ENCODE results near the gene GLOD4.
"Not testable (repeated sequence)": the region's sequence is repeated elsewhere in the genome, so short reads cannot be mapped to it uniquely, and the experiment has no call there.

Gene GLOD4

DNA sequence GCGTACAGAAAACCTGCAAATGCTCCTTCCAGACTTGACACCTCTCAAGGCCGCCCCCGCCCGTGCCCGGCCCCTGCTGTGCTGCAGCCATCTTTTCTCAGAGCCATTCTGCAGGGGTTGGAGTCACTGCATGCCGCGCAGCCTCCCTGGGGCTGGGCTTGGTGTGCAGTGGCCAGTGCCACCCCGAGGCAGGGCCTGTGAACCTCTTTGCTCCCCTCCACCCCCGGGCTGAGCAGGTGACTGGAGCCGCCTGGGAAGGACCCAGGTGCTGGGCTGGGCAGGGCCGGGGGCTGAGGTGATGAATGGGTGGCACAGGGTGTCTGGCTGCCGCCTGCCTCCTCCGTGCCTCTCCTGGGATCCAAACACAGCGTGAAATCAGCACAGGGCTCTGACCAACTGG, 20.4 kb upstream of the GLOD4 start:
- DNase-seq = no peak

DNA sequence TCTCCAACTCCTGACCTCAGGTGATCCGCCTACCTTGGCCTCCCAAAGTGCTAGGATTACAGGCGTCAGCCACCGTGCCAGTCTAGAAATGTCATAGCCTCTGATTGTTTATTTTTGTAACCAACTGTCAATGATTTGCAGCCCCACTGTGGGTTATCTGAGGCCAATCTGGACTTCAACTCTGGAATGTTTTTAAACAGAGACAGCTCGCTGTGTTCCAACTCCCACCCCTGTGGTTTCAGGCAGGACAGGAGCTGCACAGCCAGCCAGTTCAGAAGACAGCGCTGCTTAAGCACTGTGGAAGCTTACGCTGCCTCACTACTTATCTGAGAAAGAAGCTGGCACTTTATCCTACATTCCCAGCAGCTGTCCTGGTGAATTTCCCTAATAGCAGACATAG, 19.6 kb upstream of the GLOD4 start:
- DNase-seq = no peak

DNA sequence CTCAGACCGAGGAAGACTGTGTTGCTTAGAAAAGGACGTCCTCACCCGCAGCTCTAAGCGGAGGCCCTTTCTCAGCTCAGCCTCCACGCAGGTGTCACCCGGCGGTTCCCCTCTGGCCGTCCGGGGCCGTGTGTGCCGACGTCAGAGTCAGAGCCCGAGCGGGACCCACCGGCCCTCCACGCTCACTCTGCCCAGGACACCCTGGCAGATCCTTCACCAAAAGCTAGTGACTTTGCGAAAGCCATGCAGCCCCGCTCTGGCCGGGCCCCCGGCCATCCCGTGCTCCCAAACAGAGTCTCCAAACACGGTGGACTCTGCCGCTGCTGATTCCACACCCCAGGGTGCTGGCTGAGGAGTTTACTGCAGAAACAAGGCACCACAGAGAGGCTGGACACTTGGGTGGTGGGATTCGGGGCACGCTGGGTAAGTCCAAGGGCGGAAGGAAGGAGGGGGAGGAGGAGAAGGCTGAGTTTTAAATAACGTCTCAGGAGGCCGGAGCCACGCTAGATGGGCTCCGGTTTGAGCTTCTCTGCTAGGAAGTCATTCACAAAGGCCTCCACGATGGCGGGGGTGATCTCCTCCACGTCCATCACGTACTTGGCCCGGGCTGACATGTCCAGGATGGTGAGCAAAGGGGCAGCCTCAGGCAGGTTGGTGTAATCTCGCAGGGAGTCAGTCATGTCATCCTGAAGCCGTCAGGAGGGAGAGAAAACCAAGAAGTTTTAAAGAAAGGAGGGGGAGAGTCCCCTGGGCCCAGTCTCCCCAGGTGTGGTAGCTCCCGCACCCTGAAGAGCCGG, 18.6 kb upstream of the GLOD4 start:
- DNase-seq = no peak

DNA sequence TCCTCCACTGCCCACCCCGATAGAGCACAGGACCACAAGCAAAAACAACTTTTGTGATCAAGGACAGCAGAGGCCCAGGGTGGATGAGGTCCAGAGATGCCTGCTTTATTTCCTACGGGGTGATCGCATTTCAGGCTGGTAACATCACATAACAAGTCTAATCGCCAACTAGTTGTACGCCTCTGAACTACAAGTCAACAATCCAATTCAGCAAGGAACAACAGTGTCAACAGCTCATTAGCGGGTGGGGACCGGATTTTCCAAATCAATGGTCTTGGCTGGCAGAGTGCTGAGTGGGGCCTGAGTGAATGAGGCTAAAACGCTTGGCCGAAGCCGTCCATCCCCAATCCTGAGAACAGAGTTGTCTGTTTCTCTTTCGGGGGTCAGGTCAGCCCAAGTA, 17.2 kb upstream of the GLOD4 start:
- no peak for DNase-seq

DNA sequence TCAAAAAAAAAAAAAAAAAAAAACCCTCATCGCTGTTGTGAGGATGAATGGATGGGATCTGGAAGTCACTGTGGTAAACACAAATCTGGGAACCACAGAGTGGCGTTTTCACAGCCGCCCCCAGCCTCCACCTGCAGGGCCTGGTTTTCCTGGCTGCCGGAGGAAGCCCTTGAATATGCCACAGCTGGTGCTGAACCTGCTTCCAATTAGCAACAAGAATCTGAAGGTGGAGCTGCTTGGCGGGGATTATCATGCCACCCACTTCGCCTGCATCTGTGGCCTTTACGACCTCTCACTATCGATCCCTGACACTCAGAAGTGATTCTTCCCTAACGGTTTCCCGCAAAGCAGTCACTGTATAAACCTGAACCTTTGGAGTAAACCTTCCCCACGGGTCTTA, 16.2 kb upstream of the GLOD4 start:
- DNase-seq = no peak

DNA sequence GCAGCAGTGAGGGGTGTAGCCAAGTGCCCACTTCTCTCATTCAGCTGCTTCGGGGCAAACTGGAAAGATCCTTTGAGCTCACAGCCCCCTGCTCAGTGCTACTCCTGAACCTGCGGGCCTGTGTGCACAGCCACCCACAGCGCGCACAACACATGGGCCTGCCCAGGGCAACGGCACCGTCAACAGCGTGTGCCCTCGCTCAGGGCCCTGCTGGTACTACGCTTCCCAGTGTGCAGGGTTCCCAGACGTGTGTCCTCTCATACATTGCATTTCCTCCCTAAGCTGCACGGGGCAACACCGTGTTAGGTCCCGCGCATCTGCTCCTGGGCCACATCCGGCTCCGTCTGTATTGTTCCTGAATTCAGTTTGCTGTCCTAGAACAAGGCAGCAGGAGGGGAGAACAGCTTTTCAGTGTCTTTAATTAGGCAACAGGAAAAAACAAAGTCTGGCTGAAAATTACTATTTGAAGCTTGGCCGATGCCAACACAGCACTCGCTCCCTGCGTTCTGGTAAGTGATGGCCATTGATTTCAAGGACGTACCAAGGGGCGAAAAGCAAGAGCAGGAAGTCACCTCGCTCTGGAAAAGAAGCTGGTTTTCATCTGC, 15.3 kb upstream of the GLOD4 start:
- DNase-seq = no peak

DNA sequence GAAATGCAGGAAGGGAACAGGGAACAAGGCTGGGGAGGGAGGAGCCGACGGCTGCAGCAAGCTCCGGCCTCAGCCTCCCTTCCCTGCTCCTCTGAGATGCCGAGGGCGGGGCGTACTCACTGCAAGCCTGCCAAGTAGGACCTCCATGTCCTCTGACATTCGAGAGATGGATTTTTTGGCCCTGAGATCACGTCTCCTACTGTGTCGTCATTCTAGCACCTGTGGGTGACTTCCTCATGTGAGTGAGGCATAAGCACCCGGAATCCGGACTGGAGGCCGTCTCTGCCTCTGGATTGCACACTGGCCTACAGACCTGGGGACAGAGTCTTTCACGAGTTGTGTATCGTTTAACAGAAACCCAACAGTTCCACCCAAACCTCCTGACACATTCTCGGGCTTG, 14.5 kb upstream of the GLOD4 start:
- no peak for DNase-seq

DNA sequence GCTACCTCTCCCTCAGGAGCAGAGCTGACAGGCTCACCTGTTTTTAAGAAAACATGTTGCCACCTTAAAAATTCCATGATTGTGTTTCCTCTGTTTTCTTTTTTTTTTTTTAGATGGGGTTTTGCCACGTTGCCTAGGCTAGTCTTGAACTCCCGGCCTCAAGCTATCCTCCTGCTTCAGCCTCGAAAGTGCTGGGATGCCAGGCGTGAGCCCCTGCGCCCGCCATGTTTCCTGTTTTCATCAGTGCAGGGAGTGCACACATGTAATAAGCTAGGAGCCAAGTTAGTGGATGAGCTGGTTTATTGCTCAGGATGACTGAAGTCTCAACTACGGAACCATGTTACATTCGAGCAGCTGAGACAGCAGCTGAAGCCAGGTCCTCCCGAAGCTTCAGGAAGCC, 13.6 kb upstream of the GLOD4 start:
- DNase-seq = no peak

DNA sequence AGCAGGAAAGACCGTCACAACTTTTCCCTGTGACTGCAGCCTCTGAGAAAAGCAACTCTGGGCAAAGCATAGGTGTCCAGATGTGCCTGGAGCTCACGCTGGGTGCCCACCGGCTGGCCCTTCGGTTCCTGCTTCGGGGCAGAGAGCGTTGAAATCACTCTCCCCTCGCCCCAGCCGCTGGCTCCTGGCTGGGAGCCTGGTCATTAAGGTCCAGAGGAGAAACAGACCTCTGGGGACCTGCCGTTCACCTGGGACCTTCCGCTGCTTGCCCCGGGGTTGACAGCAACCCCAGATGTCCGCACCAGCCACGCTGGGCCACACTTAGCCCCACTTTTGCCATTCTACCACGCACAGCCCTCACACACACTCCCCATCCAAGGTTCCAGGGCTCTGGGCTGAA, 13.2 kb upstream of the GLOD4 start:
- no peak for DNase-seq

DNA sequence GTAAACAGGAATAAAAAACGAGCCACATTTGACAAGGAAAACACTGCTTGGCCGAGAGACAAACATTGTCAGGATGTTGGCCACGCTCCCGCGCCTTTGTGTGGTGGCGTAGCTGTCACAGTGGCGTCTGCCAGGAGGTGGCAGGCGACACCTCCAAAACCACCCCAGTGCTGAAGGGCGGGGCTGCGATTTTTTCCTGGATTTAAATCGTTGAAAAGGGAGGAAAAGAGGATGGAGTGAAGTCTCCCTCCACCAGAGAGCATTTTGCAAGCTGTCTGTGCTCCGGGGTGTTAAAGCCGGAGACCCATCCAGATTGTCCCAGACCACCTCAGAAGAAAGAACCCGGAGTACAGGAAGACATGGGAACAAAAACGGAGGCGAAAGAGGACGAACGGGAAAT, 12.8 kb upstream of the GLOD4 start:
- peak; percentile 35 for DNase-seq

DNA sequence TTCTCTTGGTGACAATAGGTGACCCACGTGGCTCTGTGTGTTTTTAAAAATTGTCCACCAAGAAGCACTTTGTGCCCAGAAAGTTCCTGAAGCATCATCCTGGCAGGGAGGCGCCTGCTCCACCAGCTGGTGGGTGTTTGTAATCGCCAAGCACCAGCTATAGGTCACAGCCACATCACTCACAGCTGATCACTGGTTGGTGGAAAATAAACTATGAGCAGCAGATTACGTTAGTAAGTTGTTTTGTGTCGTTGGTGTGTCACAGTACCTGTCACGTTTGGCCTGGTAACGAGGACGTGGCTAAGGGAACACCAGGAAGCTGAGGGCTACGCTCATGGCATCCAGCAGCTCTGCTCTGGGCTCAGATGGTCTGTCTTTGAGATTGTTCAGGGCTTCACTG, 10.2 kb upstream of the GLOD4 start:
- no peak for DNase-seq

DNA sequence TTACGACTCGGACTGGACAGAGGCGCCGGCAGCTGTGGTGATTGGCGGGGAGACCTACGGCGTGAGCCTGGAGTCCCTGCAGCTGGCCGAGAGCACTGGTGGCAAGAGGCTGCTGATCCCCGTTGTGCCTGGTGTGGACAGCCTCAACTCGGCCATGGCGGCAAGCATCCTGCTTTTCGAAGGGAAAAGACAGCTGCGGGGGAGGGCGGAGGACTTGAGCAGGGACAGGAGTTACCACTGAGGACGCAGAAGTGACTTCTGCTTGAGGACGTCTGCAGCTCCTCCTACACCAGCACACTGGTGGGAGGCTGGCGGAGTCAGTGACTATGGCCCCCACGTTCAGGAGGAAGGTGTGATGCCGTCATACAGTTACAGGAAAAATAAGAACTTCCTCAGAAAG, 9.7 kb upstream of the GLOD4 start:
- DNase-seq = no peak

DNA sequence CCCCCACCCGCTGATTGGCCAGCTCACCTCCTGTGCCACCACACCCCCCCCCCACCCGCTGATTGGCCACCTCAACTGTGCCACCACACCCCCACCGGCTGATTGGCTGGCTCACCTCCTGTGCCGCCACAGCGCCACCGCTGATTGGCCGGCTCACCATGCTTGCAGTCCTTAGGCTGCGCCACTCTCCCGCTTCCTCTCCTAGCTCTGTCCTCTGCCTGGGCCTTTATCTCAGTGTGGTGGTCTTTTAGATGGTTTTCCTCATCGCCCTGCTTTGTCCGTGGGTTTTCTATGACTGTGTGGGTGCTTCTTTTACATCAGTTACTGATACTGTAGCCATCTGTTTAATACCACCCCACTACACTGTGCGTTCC, 8.8 kb upstream of the GLOD4 start:
- not testable (repeated sequence) for DNase-seq

DNA sequence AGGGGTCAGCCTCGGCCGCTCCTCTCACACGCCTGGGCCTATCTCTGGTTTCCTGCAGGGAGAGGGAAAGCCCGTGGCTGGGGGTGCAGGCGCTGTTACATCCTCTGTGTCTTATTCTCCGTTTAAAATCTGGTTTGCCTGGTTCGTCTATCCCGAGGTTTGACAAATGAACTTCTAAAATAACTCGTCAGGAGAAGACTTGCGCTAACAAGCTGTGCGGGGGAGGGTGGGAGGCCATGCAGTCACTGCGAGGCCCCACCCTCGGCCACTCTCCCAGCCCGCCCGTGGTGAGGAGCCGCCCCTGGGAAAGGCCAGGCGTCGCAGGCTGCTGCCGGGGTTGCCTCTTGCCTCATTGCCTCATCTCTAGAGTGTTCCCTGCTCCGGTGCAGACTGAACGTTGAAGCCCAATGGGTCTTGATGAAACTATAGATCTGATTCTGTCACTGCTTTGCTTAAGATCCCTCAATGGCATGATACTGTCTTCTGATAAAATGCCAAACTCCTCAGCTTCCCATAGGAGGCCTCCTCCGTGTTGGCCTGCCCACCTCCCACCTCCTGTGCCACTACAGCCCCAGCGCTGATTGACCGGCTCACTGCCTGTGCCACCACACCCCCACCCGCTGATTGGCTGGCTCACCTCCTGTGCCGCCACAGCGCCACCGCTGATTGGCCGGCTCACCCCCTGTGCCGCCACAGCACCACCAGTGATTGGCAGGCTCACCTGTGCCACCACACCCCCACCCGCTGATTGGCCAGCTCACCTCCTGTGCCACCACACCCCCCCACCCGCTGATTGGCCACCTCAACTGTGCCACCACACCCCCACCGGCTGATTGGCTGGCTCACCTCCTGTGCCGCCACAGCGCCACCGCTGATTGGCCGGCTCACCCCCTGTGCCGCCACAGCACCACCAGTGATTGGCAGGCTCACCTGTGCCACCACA, 8.1 kb upstream of the GLOD4 start:
- not testable (repeated sequence) for DNase-seq

DNA sequence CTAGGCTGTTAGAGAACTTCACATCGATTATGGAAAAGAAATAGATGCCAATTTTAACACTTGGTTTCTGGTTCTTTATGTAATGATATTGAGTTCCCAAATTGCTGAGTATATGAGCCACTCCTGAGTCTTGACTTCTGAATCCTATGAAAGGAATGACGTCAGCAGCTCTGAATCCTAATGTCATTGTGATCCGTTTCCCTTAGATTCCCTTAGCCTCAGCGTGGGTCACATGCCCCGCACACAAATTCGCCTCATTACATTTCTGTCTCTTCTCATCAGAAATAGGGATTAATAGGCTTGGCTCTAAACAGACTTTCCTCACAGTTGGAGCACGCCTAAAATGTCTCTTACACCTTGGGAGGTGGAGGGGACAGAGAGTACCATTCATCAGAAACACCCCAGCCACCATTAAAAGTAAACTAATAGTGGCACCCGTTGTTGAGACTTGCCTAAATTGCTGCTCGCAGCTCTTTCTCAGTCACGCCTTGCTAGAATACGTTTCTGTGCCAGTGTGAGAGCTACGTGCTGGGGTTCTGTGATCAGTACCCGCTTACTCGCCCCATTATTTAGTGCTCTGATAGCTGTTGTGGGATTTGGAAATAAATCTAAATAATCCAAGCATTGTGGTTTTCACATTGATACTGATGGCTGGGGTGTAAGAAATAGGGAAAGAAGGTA, 7.2 kb upstream of the GLOD4 start:
- no peak for DNase-seq

DNA sequence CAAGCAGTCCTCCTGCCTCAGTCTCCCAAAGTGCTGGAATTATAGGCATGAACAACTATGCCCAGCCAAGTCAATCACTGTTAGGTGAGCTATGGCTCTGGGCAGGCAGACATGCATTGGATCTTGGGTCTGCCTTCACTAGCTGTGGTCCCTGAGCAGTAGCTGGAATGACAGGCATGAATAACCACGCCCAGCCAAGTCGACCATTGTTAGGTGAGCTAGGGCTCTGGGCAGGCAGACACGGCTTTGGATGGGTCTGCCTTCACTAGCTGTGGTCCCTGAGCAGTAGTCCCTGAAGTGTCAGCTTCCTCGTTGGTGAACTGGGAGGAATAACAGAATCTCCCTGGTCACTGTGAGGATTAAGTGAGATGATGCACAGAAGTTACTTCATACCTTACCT, 6.5 kb upstream of the GLOD4 start:
- DNase-seq = no peak

DNA sequence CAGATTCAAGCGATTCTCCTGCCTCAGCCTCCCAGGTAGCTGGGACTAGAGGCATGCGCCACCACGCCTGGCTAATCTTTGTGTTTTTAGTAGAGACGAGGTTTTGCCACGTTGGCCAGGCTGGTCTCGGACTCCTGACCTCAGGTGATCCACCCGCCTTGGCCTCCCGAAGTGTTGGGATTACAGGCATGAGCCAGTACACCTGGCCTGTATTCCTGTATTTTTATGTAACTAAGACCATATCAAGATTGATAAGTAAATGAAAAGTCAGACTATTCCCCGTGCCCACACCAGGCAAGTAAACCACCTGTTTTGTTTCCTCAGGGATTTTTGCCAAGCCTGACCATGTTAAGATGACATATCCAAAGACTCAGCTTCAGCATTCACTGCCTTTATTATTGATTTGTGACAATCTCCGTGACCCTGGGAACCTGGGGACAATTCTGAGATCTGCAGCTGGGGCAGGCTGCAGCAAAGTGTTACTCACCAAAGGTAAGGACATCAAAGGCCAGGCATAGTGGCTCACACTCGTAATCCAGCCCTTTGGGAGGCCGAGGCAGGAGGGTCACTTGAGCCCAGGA, 5.7 kb upstream of the GLOD4 start:
- DNase-seq = no peak

DNA sequence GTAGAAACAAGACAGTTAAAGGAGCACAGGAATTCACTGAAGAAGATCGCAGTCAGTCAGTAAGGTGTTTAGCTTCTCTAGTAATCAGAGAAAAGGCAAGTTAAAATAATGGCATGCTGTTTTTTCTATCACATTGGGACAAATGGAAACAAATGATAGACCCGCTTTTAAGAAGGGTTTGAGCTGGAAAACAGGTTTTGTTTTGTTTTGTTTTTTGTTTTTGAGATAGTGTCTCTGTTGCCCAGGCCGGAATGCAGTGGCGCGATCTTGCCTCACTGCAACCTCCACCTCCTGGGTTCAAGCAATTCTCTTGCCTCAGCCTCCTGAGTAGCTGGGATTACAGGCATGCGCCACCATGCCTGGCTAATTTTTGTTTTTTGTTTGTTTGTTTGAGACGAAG, 3.8 kb upstream of the GLOD4 start:
- not testable (repeated sequence) for DNase-seq

DNA sequence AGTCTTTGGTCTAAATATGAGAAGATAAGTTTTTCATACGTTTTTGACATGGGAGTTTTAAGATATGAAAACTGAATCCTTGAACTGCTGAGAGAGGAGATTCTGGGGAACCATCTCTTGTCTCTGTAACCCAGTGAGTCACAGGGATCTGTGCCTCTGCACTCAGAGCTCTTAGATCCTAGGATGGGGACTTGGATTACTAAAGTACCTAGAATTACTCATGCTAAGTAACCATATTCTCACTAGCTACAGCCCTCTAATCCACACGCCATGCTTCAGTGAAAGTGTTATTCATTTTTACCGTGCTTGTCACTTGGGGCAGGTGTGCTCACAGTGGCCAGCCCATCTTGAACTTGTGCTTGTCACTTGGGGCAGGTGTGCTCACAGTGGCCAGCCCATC, 2.1 kb upstream of the GLOD4 start:
- DNase-seq = no peak

DNA sequence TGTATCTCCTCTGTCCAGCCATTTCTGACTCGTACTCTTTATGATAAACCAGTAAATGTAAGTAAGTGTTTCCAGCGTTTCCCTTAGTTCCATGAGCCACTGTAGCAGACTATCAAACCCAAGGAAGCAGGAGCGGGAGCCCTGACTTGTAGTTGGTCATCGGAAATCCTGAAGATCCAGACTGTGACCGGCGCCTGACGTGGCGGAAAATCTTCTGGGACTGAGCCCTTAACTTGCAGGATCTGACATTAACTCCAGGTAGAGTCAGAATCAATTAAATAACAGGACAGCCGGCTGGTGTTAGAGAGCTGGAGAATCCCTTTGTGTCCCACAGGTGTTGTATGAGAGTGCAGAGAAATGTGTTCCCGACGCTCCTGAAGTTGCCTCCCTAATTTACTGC, 4.0 kb downstream of the GLOD4 start:
- no peak for DNase-seq

DNA sequence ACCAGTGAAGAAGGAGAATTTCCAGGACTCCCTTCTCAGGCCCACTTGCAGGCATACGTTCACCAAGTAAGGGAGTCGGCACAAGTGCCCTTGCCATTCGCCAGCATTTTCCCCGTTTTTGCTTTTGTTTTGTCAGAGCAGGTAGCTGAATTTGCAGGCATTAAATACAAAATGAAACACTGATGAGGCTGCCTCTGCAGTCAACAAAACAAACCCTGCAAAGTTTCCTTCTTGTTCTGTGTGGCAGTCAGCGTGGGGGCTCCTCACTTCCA, 7.8 kb downstream of the GLOD4 start:
- no peak for DNase-seq

DNA sequence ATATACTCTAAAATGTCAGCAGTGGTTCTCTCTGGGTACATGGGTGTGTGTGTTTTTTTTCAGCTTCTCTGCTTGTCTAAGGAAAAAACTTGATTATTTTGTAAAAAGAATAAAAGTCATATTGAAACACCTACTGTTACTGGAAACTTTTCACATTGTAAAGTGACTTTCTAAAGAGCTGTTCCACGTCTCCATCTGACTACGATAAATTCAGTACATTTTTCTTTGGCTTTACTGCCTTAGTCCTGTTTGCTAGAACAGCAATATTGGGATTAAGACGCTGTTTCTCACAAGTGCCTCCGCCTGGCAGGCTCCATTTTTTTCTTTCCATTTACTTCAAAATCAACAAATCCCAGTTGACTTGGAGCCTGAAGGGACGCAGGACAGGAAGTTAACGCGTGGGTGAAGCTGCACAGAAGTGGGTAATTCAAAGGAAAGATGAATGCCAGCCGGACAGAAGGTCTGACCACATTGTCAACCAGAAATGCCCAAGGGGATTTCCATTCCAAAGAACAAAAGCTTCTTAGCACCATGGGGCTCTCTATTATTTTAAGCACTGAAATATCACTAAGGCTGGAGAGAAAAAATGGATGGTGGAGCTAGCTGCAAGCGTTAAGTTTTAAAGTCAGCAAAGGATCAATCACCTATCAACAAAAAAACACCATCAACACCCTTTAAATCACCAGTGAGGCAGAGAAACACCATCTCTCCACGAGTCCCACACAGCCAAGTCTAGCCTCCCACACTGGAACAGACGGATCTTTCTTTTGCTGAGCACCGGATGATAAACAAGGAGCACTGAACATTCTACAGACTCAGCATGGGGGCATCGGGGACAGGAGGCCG, 8.4 kb downstream of the GLOD4 start:
- no peak for DNase-seq

Measured in stimulated activated CD4-positive, alpha-beta T cell treated with anti-CD3 and anti-CD28 coated beads, Interleukin-12 subunit alpha, Interleukin-12 subunit beta, amount 100 ng/mL, for 4 hours (primary cell).